LNCaP clone FGC (cell line): ENCODE measurements around the gene WNT6.

Source experiments
- DNase-seq: peaks from one replicate; pipeline ENCODE4 v3.0.0-alpha.2; 2011; ENCODE audit warnings: low read depth
- H3K4me3 ChIP-seq: 2 replicates; pipeline ENCODE4 v1.5.1; 2011; ENCODE audit warnings: mild to moderate bottlenecking, low read depth, low read length, control low read depth
- TF ChIP-seq, protein P1 (sequence below): IDR thresholded peaks from 2 replicates; pipeline ENCODE4 v1.5.1; 2012; ENCODE audit warnings: mild to moderate bottlenecking; ENCODE audit not compliant: control insufficient read depth, insufficient read depth; ENCODE audit errors: extremely low read depth

The WNT6 gene

GRCh38 chr2:218860950-218861381 lies 1.4 kb downstream of the WNT6 start:
- no peak overlapping the region for H3K4me3 ChIP-seq
- no peak for DNase-seq
- TF ChIP-seq, protein P1, sequence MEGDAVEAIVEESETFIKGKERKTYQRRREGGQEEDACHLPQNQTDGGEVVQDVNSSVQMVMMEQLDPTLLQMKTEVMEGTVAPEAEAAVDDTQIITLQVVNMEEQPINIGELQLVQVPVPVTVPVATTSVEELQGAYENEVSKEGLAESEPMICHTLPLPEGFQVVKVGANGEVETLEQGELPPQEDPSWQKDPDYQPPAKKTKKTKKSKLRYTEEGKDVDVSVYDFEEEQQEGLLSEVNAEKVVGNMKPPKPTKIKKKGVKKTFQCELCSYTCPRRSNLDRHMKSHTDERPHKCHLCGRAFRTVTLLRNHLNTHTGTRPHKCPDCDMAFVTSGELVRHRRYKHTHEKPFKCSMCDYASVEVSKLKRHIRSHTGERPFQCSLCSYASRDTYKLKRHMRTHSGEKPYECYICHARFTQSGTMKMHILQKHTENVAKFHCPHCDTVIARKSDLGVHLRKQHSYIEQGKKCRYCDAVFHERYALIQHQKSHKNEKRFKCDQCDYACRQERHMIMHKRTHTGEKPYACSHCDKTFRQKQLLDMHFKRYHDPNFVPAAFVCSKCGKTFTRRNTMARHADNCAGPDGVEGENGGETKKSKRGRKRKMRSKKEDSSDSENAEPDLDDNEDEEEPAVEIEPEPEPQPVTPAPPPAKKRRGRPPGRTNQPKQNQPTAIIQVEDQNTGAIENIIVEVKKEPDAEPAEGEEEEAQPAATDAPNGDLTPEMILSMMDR = no peak

DNA sequence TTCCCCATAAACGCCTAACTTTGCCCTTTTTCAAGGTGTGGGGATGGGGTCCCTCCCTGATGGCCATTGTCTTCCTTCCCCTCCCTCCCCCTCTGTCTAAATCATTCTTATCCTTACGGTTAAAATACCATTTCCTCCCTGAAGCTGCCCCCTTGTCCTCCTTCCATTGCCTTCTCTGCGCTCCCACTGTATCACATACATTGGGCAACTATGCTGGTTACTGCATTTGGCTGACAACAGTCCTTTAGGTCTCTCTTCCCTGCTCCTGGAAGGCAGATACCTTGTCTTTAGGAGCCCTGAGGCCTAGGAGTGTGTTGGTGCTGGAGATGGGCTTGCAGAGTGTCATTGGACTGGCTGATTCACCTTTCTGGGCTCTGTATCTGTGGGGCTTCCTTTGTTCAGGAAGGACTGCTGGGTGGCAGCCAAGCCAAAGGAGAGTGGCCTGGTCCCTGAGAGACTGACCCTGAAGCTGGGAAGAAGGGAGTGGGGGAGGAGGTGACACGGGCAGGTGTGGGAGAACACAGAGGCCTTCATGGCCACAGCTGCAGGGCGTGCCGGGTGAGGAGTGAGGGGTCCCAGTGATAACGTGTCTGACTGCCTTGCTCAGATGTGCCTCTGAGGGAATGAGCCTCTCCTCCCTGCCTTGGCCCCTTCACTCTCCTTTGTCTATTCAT lies 2.2 kb downstream of the WNT6 start:
- DNase-seq = no peak
- TF ChIP-seq, protein P1 = no peak
- H3K4me3 ChIP-seq = no peak overlapping the region

GRCh38 chr2:218863021-218863520 lies 3.5 kb downstream of the WNT6 start:
- DNase-seq = no peak
- TF ChIP-seq, protein P1 = no peak
- H3K4me3 ChIP-seq = no peak overlapping the region

- no peak for DNase-seq
- TF ChIP-seq, protein P1 = no peak
- H3K4me3 ChIP-seq = no peak overlapping the region
Observed at GRCh38 chr2:218865396-218865795, 5.8 kb downstream of the WNT6 start.

GRCh38 chr2:218865999-218866398 lies 6.4 kb downstream of the WNT6 start:
- H3K4me3 ChIP-seq = no peak overlapping the region
- DNase-seq = no peak
- TF ChIP-seq, protein P1 = no peak

DNA sequence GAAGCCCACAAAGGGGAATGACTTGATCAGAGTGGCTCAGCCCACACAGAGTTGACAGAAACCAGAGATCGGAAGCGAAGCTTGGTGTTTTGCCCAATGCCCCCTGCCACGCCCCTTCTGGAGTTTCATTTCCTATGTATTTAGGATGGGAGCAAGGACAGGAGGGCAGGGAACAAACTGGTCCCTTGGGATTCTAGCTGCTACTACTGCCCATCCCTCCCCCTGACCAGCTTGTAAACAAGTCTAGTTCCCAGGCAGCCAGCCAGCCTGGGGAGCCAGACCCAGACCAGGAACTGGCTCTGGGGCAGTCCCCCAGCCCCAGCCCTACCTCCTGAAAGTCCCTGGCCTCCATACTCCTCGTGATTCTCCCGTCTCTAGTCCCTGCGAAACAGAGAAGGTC lies 8.3 kb downstream of the WNT6 start:
- no peak for DNase-seq
- H3K4me3 ChIP-seq = no peak overlapping the region
- TF ChIP-seq, protein P1 = no peak

GRCh38 chr2:218869064-218869463 lies 9.5 kb downstream of the WNT6 start:
- TF ChIP-seq, protein P1 = no peak
- DNase-seq = no peak
- no peak overlapping the region for H3K4me3 ChIP-seq
